Right lobe of liver (tissue), 4 donors: ENCODE data around the gene HCN3.

Source experiments
- POLR2A ChIP-seq: fragments of 450-650 bp; IDR thresholded peaks from one replicate; pipeline ENCODE4 v1.6.1; 2017; ENCODE audit warnings: antibody characterized with exemption, mild to moderate bottlenecking
- TF ChIP-seq, protein P1 (sequence below), 4 donors: fragments of 200-600 bp in 3 of 4; fragments of 450-650 bp in 1 of 4; IDR thresholded peaks; one replicate each; pipeline versions ENCODE4 v1.5.1 to v1.8.0; 2016 to 2022; ENCODE audit warnings: antibody characterized with exemption in 4 of 4, mild to moderate bottlenecking in 2 of 4
- donor health status: DM: no; HTN: no; CAD: no.
- donor health status: DM: no; HTN: no; CAD: no.
- donor health status: DM: no; HTN: yes; CAD: no.

GRCh38 chr1:155268630-155269029, 8.6 kb upstream of the HCN3 start:
- TF ChIP-seq, protein P1, sequence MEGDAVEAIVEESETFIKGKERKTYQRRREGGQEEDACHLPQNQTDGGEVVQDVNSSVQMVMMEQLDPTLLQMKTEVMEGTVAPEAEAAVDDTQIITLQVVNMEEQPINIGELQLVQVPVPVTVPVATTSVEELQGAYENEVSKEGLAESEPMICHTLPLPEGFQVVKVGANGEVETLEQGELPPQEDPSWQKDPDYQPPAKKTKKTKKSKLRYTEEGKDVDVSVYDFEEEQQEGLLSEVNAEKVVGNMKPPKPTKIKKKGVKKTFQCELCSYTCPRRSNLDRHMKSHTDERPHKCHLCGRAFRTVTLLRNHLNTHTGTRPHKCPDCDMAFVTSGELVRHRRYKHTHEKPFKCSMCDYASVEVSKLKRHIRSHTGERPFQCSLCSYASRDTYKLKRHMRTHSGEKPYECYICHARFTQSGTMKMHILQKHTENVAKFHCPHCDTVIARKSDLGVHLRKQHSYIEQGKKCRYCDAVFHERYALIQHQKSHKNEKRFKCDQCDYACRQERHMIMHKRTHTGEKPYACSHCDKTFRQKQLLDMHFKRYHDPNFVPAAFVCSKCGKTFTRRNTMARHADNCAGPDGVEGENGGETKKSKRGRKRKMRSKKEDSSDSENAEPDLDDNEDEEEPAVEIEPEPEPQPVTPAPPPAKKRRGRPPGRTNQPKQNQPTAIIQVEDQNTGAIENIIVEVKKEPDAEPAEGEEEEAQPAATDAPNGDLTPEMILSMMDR (IDR thresholded peaks at IDR 0.05) = no peak
- no peak for TF ChIP-seq POLR2A
